ENCODE data around the gene ILDR1.

ILDR1 gene

GRCh38 chr3:122011396-122011795, 10.7 kb downstream of the ILDR1 start:
- DNase-seq (ENCODE audit: extremely low spot score): no peak
- no peak for TF ChIP-seq CTCF (IDR thresholded peaks at IDR 0.05; ENCODE audit: control extremely low read depth, extremely low read depth, low read depth, missing control alignments)
- ChIA-PET POLR2A (interaction anchor here (0.9 kb wide), 1 partner anchor 9 kb away, joined by 3 read pairs; no protein-coding TSS in a partner anchor), CTCF (interaction anchor here (0.8 to 6.7 kb wide), 11 partner anchors 8 to 90 kb away, joined by 3 to 43 read pairs (median 4); no protein-coding TSS in a partner anchor)

DNA sequence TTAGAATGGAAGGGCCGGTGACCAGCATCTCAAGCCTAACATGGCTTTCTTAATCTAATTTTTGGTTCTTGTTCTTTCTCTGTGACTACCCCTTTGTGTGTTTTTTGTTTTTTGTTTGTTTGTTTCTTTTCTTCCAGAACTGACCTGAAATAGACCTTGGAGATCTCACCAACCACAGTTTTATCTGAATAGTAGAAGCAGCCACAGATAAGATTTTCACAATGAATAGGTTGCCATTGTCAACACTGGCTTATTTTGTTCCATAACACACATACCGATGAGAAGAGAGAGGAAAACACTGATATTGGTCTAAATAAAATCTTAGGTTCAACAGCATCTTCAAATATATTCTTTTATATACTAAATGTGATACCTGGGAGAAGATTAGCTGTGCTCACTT, 11.5 kb downstream of the ILDR1 start:
- POLR2A ChIA-PET: no interaction called here
- no peak for TF ChIP-seq CTCF (IDR thresholded peaks at IDR 0.05; ENCODE audit: control extremely low read depth, extremely low read depth, low read depth, missing control alignments)
- CTCF ChIA-PET: interaction anchor here (1.2 to 6.7 kb wide), 8 partner anchors 7 to 91 kb away, joined by 3 to 43 read pairs (median 4); no protein-coding TSS in a partner anchor
- DNase-seq (ENCODE audit: extremely low spot score): no peak

GRCh38 chr3:122008166-122008565, 13.9 kb downstream of the ILDR1 start:
- POLR2A ChIA-PET: no interaction called here
- DNase-seq (ENCODE audit: extremely low spot score): no peak
- TF ChIP-seq CTCF (IDR thresholded peaks at IDR 0.05; ENCODE audit: control extremely low read depth, extremely low read depth, low read depth, missing control alignments): no peak
- CTCF ChIA-PET: interaction anchor here (6.7 kb wide), 1 partner anchor 12 kb away, joined by 43 read pairs; no protein-coding TSS in a partner anchor

- POLR2A ChIA-PET: no interaction called here
- CTCF ChIA-PET: interaction anchor here (3.4 kb wide), 1 partner anchor 11 kb away, joined by 18 read pairs; no protein-coding TSS in a partner anchor
- no peak for DNase-seq (ENCODE audit: extremely low spot score)
- TF ChIP-seq CTCF (IDR thresholded peaks at IDR 0.05; ENCODE audit: control extremely low read depth, extremely low read depth, low read depth, missing control alignments): no peak
Observed at GRCh38 chr3:122006267-122006666, 15.8 kb downstream of the ILDR1 start.

DNA sequence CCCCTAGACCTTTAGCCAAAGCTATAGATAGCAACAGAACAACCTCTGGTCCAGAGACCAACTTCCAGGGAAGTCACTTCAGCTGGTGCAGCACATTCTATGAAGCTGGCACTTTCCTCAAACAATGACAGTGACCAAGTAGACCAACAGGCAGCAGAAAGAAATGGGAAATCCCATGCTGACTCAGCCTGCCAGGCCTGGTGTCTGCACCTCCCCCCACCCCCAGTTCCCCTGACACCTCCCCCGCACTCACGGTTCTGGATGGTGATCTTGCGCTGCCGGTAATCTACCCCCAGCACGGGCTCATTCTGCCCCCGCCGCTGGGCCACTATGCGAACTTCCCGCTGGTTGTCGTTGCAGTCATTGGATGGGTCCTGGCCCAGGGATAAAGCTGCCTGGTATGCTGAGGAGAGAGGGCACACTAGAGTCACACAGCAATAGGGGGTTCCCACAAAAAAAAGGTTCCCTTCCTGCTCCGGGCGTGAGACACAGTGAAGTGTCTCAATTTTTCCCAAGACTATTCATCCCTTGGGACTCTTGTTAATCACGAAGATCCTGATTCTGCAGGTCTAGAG, 17.0 kb downstream of the ILDR1 start:
- ChIA-PET POLR2A (interaction anchor here (0.6 kb wide), 2 partner anchors 11 to 57 kb away, joined by 3 to 5 read pairs; no protein-coding TSS in a partner anchor), CTCF (interaction anchor here (0.9 to 3.4 kb wide), 7 partner anchors 8 to 88 kb away, joined by 3 to 18 read pairs (median 5); no protein-coding TSS in a partner anchor)
- peak; percentile 72 for DNase-seq (ENCODE audit: extremely low spot score)
- no peak for TF ChIP-seq CTCF (IDR thresholded peaks at IDR 0.05; ENCODE audit: control extremely low read depth, extremely low read depth, low read depth, missing control alignments)

DNA sequence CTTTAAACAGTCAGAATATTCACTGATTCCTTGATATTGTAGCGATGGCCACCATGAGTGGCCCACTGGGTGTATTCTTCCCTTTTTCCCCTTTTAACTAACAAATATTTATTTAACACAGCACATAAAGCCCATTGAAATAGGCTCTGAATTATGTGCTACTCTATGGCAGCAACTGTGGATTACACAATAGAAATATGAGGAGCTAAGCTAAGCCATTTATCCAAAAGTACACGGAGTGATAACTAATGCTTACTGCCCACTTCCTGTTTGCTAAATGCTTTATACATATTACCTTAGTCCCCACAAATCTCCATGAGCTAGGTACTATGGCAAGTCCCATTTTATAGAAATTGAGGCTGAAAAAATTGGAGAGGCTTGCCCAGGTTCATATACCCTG, 17.9 kb downstream of the ILDR1 start:
- no peak for DNase-seq (ENCODE audit: extremely low spot score)
- POLR2A ChIA-PET: no interaction called here
- CTCF ChIA-PET: interaction anchor here (0.9 to 3.4 kb wide), 9 partner anchors 9 to 173 kb away, joined by 3 to 18 read pairs (median 5); no protein-coding TSS in a partner anchor
- no peak for TF ChIP-seq CTCF (IDR thresholded peaks at IDR 0.05; ENCODE audit: control extremely low read depth, extremely low read depth, low read depth, missing control alignments)

Measured in GM10248 (cell line).